Urinary bladder (tissue), 4 donors: ENCODE measurements around the gene NOD1. TPM values are rescaled to one million over a fixed set of nuclear protein-coding genes. Genes with fewer than 3 reads are reported as not detected.
"Not testable (repeated sequence)": the region's sequence is repeated elsewhere in the genome, so short reads cannot be mapped to it uniquely, and the experiment has no call there.

Source experiments
- DNase-seq: peaks from one replicate; pipeline ENCODE4 v3.0.0-alpha.2; 2015; ENCODE audit errors: extremely low spot score
- H3K27ac ChIP-seq: one replicate; pipeline ENCODE4 v1.5.1; 2013; ENCODE audit warnings: low read depth, mild to moderate bottlenecking, moderate library complexity
- H3K36me3 ChIP-seq: one replicate; pipeline ENCODE4 v1.6.1; 2013; ENCODE audit warnings: mild to moderate bottlenecking, moderate library complexity; ENCODE audit not compliant: insufficient read depth
- H3K4me1 ChIP-seq: one replicate; pipeline ENCODE4 v1.6.1; 2013; ENCODE audit warnings: mild to moderate bottlenecking, moderate library complexity; ENCODE audit not compliant: insufficient read depth
- H3K4me3 ChIP-seq: one replicate; pipeline ENCODE4 v1.5.1; 2013; ENCODE audit warnings: low read depth, low read length
- WGBS: extraction: QIAGEN DNeasy Blood & Tissue Kit; methylation state at CpG from one replicate; pipeline ENCODE4 v1.1.7; 2013; 5-methylcytosine and 5-hydroxymethylcytosine counted together
- polyA plus RNA-seq: library from polyadenylated mRNA; stranded (reverse); fragments of 200-250 nt; gene quantifications from one replicate; pipeline ENCODE4 v1.2.3, GENCODE V29; 2013
- total RNA-seq: library from RNA; depleted of rRNA; stranded (reverse); fragments of >200 nt; gene quantifications from one replicate; pipeline ENCODE4 v1.2.3, GENCODE V29; 2014
- donor health status: healthy with polysubstance abuse.
- donor health status: healthy.

The NOD1 gene, protein sequence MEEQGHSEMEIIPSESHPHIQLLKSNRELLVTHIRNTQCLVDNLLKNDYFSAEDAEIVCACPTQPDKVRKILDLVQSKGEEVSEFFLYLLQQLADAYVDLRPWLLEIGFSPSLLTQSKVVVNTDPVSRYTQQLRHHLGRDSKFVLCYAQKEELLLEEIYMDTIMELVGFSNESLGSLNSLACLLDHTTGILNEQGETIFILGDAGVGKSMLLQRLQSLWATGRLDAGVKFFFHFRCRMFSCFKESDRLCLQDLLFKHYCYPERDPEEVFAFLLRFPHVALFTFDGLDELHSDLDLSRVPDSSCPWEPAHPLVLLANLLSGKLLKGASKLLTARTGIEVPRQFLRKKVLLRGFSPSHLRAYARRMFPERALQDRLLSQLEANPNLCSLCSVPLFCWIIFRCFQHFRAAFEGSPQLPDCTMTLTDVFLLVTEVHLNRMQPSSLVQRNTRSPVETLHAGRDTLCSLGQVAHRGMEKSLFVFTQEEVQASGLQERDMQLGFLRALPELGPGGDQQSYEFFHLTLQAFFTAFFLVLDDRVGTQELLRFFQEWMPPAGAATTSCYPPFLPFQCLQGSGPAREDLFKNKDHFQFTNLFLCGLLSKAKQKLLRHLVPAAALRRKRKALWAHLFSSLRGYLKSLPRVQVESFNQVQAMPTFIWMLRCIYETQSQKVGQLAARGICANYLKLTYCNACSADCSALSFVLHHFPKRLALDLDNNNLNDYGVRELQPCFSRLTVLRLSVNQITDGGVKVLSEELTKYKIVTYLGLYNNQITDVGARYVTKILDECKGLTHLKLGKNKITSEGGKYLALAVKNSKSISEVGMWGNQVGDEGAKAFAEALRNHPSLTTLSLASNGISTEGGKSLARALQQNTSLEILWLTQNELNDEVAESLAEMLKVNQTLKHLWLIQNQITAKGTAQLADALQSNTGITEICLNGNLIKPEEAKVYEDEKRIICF
- total RNA-seq: 14.9 TPM
- 9.8 TPM for polyA plus RNA-seq

DNA sequence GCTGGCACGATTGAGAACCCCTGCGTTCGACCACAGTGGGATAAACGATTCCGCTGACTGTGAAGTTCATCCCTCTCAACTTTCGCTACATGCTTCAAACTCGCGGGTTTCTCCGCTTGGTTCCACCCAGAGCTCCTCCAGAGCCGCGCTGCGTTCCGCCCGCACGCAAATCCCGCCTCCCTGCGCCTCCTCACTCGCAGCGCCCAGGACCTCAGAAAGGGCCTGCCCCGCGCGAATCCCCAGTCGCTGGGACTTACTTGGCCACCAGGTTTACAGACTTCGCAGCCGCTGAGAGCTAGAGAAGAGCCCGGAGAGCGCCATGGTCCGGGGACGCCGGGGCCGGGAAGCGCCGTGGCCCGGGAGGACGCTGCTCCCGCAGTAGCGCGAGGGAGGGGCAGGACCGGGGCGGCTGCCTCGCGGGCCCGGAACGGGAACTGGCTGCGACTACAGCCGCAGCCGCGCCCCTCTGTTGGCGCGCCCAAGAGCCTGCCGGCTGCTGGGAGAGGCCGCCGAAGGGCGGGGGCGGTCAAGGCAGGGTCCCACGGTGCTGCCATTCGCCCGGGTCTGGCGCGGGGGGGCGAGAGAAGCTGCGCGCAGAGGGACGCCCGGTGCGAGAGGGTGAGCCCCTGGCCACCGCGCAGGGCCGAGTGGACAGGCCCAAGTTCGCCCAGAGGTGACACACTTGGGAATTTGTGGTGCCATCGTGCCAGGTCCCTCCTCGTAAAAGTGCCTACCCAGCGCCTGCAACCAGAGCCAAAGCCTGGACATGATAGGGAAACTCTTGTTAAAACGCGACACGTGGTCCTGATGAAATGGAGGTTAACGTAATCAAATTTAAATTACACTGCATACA is at the start of gene NOD1:
Gene NOD1 (minus strand): TSS at position 436 of the 853 bp plus-strand sequence. CDS start 21,863 bp downstream, outside the sequence.
- DNase-seq: no peak
- WGBS: under 1% methylated on average over 76 of the region's 77 CpGs
- peaks cover 1% of the 10 kb centered on the region for H3K36me3 ChIP-seq
- no peaks in the 10 kb centered on the region for H3K4me1 ChIP-seq
- H3K27ac ChIP-seq: peak within 1 kb of the TSS; percentile 85
- H3K4me3 ChIP-seq: peak within 1 kb of the TSS; percentile 70

DNA sequence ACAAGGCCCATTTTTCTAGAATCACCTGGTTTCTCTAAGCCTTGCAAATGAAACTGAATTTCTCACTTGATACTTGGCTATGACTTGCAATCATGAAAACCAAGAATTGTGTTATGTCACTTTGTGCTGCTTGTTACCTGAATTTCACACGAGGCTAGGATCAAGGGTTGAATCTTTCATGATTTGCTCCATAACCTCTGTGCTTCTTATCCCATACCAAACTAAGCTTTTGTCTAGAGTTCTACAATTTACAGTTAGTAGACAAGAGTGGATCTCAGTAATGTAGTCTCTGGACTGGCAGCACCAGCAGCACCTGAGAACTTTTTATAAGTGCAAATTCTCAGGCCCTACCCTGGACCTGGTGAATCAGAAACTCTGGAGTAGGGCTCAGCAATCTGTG is 48.7 kb upstream of the NOD1 start:
- 79% methylated on average over 1 of the region's 1 CpG for WGBS
- H3K4me1 ChIP-seq, H3K27ac ChIP-seq, H3K4me3 ChIP-seq, H3K36me3 ChIP-seq, DNase-seq: not testable (repeated sequence)

DNA sequence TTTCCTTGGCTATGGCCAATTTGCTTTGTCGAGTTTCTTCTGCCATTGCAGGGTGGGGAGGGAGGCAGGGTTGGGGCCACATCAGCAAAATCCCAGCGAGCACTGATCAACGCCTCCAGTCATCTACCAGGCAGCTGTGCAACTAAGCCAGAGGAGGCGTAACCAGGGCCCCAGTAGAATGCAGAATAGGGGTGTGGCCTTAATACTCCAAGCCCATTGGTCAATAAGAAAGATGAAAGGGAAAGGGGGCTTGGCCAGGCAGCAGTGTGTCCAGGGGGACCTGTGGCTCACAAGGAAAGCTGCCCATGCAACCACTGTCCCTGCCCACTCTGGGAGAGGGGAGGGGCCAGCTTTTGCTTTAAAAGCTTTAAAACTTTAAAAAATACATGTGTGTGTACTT is 47.6 kb upstream of the NOD1 start:
- H3K27ac ChIP-seq: no peak overlapping the region
- H3K4me3 ChIP-seq: no peak overlapping the region
- no peaks in the 10 kb centered on the region for H3K36me3 ChIP-seq
- DNase-seq: no peak
- no peaks in the 10 kb centered on the region for H3K4me1 ChIP-seq
- WGBS: 96% methylated on average over 4 of the region's 4 CpGs

DNA sequence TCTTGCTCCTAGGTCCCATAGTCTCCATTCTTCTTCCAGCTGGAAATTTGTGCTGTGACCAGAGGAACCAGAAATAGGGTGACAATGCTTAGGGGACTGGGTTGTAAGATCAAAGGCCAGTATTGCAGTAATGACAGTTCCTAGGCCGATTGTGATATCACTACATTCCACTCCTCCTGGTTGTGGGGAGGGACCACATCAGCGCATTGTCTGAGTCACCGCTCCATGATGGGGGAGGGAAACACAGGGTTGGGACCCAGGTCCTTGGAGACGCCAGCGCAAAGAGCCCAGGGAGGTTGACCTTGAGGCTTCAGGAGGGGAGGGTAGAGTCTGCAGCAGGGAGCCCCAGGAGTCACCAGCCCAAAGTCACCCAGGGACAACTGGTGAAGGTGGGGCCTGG is 46.8 kb upstream of the NOD1 start:
- Histone ChIP-seq H3K4me3 (no peak overlapping the region), H3K4me1 (no peaks in the 10 kb centered on the region), H3K36me3 (no peaks in the 10 kb centered on the region), H3K27ac (no peak overlapping the region)
- no peak for DNase-seq
- 94% methylated on average over 5 of the region's 5 CpGs for WGBS

DNA sequence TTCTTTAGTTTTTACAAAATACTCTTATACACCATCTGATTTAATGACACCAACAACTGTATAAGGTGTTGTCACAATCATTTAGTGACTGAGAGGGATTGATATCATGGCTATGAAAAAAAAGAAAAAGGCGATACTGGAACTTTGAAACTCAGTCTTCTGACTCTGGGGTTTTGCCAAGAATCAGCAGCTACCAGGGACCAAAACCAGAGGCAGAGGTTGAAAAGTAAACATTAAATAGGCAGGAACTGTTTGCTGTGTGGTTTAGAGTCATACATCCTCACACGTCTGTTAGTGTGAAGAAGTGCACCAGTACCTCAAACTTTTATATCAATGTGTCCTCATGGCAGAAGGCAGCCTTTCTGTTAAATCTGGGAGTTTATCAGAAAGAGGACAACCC is 46.0 kb upstream of the NOD1 start:
- no peak overlapping the region for H3K27ac ChIP-seq
- H3K36me3 ChIP-seq: no peaks in the 10 kb centered on the region
- H3K4me1 ChIP-seq: no peaks in the 10 kb centered on the region
- 59% methylated on average over 2 of the region's 2 CpGs for WGBS
- no peak overlapping the region for H3K4me3 ChIP-seq
- no peak for DNase-seq

DNA sequence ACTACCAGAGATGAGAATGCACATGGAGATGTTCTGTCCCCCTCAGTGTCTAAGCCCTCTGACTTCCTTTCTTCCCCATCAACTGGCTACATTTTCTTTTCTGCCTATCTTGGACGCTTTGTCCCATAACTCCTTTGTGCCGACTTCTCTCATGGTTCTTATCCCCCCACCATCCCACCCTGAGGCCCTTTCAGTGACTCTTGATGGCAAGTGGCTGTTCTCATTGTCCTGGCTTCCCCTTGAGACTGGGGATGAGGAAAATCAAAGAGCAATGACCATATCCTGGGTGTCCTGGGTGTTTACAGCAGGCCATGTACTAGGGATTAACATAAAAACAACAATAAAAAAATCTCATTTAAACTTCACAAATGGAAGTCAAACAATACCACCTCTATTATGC is 44.9 kb upstream of the NOD1 start:
- WGBS: 87% methylated on average over 2 of the region's 2 CpGs

DNA sequence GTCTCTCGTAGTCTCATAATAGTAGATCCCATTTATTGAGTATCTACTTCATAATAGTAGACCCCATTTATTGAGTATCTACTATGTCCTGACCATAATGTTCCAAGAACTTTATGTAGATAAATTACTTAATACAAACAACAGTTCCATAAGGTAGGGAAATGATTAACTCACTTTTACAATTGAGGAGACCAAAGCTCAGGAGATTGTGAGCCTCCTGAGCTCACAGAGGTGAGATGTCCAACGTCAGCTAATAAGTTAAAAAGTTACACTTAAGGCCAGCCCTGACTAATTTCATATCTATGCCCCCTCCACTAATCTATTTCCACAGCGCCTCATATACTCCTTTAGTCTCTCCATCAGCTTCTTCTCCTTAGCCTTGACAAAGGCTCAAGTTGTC is 43.6 kb upstream of the NOD1 start:
- Histone ChIP-seq H3K27ac (no peak overlapping the region), H3K36me3 (no peaks in the 10 kb centered on the region), H3K4me3 (no peak overlapping the region), H3K4me1 (no peaks in the 10 kb centered on the region)
- no peak for DNase-seq
- WGBS: 96% methylated on average over 3 of the region's 3 CpGs

More for the DNA sequence above, 44.9 kb upstream of the NOD1 start:
- Histone ChIP-seq H3K27ac (no peak overlapping the region), H3K4me1 (no peaks in the 10 kb centered on the region), H3K4me3 (no peak overlapping the region), H3K36me3 (no peaks in the 10 kb centered on the region)
- DNase-seq: no peak

DNA sequence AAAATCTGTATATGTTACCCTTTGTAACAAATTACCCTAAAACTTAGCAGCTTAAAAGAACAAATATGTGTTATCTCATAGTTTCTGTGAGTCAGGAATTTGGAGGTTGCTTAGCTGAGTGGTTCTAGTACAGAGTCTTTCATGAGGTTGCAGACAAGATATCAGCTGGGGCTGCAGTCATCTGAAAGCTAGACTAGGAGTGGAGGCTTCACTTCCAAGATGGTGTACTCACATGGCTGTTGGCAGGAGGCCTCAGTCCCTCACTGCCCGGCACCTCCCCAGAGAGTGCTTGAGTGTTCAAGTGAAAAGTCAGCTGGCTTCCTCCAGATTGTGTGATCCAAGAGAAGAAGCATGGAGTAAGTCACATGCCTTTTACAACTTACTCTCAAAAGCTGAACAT is 42.9 kb upstream of the NOD1 start:
- DNase-seq: no peak
- Histone ChIP-seq H3K4me1 (no peaks in the 10 kb centered on the region), H3K36me3 (no peaks in the 10 kb centered on the region), H3K27ac (no peak overlapping the region), H3K4me3 (no peak overlapping the region)
- 63% methylated on average over 1 of the region's 1 CpG for WGBS

DNA sequence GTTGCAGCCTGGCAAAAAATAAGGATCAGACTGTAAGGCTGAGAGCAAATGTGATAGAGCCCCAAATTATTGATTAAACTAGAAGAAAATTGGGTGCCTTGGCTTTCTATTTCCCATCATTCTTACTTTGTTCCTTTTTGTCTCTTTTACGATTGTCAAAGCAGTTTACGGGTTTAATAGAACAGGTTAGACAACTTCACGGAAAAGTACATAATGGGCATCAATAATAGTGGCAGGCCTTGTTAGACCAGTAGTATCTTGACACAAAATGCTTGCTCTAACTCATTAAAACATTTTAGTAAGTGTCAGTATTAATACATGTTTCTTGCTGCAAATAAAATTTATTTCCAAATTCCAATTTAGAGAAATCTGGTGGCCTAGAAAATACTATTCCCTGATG is 40.5 kb upstream of the NOD1 start:
- Histone ChIP-seq H3K4me1 (no peaks in the 10 kb centered on the region), H3K27ac (no peak overlapping the region), H3K4me3 (no peak overlapping the region), H3K36me3 (no peaks in the 10 kb centered on the region)
- no peak for DNase-seq
- 83% methylated on average over 3 of the region's 3 CpGs for WGBS

DNA sequence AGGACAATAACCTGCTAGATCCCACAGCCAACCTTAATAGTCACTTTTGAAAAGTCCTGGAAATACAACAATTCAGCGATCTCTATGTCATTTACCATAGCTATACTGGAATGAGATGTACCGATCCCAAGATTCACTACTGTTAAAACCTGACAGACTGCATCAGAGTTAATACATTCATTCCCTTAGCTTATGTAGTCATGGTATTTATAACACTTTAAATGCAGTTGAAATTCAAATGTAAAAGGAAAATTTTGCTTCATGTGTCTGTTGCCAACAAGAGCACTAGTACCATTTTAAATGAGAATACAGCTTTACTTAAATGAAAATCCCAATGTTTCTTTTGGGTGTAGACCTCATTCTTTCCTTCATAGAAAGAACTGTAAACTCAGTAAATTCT is 37.2 kb upstream of the NOD1 start:
- Histone ChIP-seq H3K4me3 (no peak overlapping the region), H3K27ac (no peak overlapping the region), H3K36me3 (no peaks in the 10 kb centered on the region), H3K4me1 (no peaks in the 10 kb centered on the region)
- 95% methylated on average over 2 of the region's 2 CpGs for WGBS
- DNase-seq: no peak

DNA sequence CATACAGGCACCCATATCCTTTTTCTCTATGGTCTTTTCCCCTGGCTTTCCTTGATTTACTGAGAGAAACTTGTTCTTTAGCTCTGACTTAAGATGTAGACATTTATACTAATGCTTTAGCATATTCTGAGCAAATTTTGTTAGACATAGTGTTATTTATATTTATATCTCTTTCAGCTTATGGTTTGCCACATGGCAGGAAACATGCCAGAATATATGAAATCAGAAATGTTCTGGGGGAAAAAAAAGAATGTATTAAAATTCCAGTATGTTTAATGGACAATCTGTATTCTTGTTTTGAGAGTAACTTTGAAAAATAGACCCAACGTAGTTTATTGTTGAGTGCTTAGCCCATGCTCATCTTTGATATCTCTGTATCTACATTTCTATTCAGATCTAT is 36.2 kb upstream of the NOD1 start:
- Histone ChIP-seq H3K27ac (no peak overlapping the region), H3K4me1 (no peaks in the 10 kb centered on the region), H3K4me3 (no peak overlapping the region), H3K36me3 (no peaks in the 10 kb centered on the region)
- WGBS: 94% methylated on average over 1 of the region's 1 CpG
- no peak for DNase-seq

DNA sequence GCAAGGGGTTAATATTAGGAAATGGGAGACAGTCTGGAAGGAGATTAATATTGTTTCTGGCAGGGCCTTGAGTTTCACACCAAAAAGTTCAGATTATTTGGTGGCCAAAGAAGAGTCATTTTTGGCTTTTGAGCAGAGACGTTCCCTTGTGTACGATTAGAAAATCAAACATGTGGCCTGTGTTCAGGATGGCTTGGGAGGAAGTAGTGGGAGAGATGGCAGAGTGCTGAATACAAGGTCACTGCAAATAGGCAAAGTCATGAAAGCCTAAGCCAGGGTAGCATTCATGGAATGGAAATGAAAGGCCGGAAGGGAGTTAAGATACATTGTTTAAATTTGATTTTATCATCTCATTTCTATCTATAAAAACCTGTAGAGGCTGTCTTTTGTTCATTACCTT is 35.6 kb upstream of the NOD1 start:
- WGBS: 70% methylated on average over 3 of the region's 3 CpGs
- Histone ChIP-seq H3K4me3 (no peak overlapping the region), H3K36me3 (no peaks in the 10 kb centered on the region), H3K4me1 (no peaks in the 10 kb centered on the region), H3K27ac (no peak overlapping the region)
- no peak for DNase-seq

DNA sequence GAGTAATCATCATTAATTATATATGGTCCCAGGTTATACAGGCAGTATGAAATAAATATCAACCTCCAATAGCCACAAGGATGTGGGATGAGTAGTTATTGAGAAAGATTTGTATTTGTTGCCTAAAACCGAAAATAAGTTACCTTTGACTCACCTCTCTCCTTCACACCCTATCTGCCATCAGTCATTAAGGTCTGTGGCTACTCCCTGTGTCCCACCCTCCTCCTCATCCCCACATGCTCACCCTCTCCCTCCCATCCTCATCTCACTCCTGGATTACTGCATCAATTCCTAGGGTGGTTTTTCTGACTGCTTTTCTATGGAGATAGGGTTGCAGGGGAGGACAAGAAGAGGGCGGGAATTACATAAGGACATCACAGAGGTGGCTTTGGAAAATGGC is 35.2 kb upstream of the NOD1 start:
- DNase-seq: no peak
- 91% methylated on average over 2 of the region's 2 CpGs for WGBS
- Histone ChIP-seq H3K27ac (no peak overlapping the region), H3K4me1 (no peaks in the 10 kb centered on the region), H3K4me3 (no peak overlapping the region), H3K36me3 (no peaks in the 10 kb centered on the region)
